Keratinocyte (primary cell): ENCODE results near the gene NME7.

Experiments used
- EZH2 ChIP-seq: IDR thresholded peaks from one replicate; pipeline ENCODE4 v1.6.1; 2012; ENCODE audit warnings: inconsistent platforms, mild to moderate bottlenecking, low read length, moderate library complexity
- TF ChIP-seq, protein P1 (sequence below), 3 experiments: IDR thresholded peaks in 1 of 3; conservative IDR thresholded peaks in 1 of 3; optimal IDR thresholded peaks in 1 of 3; 2 replicates in 2 of 3; 3 replicates in 1 of 3; pipeline versions ENCODE3 to v1.5.1; 2011; ENCODE audit warnings: low read length in 3 of 3, mild to moderate bottlenecking in 3 of 3, moderate library complexity in 2 of 3, control low read depth in 1 of 3, inconsistent platforms in 1 of 3; ENCODE audit not compliant: insufficient read depth in 2 of 3; ENCODE audit errors: extremely low read depth in 1 of 3

DNA sequence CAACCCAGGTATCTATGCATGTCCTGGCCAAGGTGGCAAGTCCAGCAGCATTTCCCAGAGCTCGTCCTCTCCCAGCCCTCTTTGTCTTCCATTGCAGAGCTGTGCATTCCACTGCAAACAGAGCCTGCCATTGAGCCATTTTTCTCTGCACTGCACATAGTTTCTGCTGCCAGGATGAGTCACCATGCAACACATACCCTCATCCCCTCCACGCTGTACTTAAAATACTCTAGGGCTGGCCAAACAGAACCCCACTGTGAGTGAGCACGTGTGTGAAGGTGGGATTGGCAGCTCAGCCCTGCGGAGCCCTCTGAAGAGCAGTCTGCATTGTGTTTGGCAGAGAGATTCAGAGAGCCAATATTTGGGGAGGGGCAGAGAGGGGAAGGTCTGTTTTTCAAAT, 265.0 kb downstream of the NME7 start:
- TF ChIP-seq, protein P1, sequence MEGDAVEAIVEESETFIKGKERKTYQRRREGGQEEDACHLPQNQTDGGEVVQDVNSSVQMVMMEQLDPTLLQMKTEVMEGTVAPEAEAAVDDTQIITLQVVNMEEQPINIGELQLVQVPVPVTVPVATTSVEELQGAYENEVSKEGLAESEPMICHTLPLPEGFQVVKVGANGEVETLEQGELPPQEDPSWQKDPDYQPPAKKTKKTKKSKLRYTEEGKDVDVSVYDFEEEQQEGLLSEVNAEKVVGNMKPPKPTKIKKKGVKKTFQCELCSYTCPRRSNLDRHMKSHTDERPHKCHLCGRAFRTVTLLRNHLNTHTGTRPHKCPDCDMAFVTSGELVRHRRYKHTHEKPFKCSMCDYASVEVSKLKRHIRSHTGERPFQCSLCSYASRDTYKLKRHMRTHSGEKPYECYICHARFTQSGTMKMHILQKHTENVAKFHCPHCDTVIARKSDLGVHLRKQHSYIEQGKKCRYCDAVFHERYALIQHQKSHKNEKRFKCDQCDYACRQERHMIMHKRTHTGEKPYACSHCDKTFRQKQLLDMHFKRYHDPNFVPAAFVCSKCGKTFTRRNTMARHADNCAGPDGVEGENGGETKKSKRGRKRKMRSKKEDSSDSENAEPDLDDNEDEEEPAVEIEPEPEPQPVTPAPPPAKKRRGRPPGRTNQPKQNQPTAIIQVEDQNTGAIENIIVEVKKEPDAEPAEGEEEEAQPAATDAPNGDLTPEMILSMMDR (optimal IDR thresholded peaks at IDR 0.05 in 1 of 3, IDR thresholded peaks at IDR 0.05 in 1 of 3, conservative IDR thresholded peaks at IDR 0.05 in 1 of 3; ENCODE audit: extremely low read depth in 1 of 3, insufficient read depth in 2 of 3, low read length in 3 of 3), result no peak
- TF ChIP-seq EZH2, result no peak
